Stimulated activated naive CD4-positive, alpha-beta T cell (primary cell): Measurements from ENCODE around the gene ROPN1L.
A peak's percentile ranks its signal among the peaks of the same experiment; 100 is the strongest.
"Not testable (repeated sequence)": the region's sequence is repeated elsewhere in the genome, so short reads cannot be mapped to it uniquely, and the experiment has no call there.

Experiments used
- DNase-seq, 6 experiments: peaks; one replicate each; lab custom pipeline; 2025; lab: John Stamatoyannopoulos, UW

The ROPN1L gene

DNA sequence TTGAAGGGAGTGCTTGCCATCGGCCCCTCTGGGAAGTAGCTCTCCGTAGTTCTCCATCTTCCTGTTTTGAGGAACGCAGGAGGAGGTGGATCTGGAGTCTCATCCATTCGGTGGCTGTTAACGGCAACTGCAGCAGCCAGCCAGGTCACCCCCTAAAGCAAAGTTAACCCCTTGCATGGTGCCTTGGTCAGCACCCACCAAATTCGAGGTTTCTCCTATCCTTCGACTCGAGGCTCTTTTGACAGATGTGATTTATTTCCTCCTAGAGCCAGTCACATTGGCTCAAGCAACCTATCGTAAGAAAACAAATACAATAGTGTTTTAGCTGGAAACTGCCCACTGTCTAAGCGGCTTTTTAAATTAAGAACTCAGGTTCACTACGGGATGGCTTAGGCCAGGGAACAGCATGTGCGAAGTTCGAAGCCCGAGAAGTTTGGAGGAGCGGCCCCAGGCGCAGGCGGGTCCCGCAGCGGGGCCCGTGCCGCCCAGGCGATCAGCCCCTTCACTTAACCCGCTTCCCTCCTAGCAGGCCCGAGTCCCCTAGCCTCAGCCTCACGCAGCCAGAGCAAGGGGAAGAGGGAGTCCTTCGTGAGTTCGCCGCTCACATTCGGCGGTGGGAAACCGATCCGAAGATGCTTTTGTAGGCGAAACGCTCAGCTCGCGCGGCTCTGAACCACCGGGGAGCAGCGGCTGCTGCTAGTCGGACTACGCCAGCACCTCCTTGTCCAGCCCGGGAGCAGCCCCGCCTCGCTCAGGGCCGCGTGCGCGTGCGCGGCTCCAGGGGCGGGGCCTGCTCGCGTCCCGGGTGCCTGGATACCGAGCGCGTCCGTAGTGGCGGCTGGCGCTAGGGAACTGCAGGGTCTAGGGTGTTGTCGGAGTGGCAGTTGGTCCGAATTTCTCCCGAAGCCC is at the start of gene ROPN1L:
Gene ROPN1L (plus strand): TSS at position 797 of the 909 bp plus-strand sequence. CDS start 289 bp downstream, outside the sequence.
- DNase-seq, result peak; percentile 61 to 76 (median 69)

DNA sequence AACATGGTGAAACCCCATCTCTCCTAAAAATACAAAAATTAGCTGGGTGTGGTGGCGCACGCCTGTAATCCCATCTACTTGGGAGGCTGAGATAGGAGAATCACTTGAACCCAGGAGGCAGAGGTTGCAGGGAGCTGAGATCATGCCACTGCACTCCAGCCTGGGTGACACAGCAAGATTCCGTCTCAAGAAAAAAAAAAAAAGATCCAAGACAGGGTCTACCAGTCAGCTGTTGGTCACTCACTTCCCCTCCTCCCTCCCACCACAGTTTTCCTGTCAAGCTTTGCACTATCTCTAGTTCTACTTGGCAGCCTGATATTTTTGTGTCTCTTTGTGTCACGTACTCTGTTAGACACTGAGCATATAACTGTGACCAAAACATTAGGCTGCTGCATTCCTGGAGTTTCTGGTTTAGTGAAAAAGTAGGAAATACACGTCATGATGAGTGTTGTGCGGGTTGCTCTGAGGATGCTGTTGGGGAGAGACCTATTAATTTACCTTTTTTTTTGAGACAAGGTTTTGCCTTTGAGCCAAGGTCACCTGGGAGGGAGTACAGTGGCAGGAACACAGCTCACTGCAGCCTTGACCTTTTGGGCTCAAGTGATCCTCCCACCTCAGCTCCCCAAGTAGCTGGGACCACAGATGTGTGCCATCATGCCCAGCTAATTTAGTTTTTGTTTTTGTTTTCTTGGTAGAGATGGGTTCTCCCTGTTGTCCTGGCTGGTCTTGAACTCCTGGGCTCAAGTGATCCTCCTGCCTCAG is 48.9 kb upstream of the ROPN1L start:
- not testable (repeated sequence) for DNase-seq

DNA sequence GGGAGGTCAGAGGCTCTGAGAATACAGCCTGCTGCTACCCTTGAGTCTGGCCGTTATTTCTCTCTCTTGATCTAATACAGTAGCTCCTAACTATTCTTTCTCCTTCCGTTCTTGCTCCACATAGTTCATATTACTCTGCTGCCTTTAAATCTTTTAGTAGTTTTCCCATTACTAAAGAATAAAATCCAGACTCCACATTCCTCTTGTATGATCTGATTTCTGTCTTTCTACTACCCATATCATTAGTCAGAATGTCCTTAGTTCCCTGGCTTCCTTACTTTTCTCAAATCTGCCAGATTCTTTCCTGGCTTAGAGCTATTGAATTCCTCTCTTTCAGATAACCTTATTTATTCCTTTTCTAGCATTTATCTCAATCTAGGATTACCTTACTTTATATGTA is 48.2 kb upstream of the ROPN1L start:
- DNase-seq, result no peak

DNA sequence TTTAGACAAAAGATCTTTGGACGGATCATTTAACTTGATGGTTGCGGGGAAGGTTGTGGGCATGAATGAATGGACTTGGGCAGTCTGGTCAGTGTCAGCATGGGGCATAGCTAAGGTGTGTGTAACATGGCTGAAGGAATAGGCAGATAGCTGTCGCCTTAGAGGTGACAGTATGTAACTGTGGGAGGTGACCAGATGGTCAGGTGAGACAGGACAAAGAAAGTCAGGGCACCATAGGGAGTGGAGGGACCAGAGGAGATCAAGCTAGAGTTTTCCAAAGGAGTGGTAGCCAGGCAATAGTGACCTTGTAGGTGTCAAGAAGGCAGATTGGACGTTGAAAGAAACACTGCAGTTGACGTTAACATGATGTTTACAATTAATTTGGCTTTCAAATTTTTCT is 45.1 kb upstream of the ROPN1L start:
- DNase-seq, result no peak

DNA sequence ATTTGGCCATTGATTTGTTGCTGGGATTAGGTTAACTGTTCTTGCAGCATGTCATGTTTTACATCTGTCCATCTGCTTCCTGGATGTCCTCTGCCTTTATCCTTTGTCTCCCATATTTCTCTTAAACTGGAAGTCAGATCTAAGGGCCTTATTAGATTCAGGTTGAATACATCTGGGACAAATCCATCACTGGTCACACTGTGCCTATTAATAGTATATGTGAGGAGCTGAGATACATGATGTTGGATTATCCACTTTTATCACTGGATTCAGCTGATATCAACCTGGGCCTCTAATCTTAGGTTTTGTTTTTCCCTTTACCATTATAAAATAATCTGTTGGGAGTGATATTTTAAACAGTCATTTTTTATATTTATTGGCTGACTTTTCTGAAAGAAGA is 41.8 kb upstream of the ROPN1L start:
- DNase-seq, result no peak

DNA sequence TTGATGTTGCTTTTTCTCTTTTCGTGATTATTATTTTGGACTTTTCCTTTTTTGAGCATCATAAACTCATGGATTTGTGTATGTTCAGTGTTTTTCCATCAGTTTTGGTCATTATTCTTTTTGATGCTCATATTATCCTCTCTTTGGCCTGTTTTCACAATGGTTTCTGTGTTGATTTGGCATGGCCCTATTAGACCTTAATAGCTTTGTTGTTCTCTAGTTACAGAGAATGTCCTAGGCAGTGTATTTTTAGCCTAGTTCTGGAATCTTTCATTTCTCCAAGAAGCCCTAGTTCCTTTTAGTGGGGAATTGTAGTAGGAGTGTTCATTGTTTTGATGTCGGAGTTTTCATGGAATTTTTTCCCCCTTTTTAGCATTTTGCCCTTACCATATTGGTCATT is 41.3 kb upstream of the ROPN1L start:
- DNase-seq, result no peak

DNA sequence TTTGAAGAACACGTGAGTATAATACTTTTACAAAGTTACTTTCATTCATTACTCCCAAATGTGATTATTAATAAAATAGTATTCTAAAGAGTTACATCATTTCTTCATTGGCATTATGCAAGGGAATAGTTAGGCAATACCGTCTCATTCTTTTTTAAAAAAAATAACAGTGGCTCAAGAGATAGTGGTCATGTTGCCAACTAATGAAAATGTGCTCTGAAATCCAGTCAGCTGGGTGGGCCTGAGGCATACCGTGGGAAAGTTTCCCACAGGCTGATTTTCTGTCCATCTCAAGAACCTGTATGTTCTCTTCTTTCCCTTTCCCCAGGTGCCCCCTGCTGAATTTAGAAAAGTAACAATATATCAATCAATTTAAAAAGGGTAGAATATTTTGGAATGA is 40.8 kb upstream of the ROPN1L start:
- DNase-seq, result no peak

DNA sequence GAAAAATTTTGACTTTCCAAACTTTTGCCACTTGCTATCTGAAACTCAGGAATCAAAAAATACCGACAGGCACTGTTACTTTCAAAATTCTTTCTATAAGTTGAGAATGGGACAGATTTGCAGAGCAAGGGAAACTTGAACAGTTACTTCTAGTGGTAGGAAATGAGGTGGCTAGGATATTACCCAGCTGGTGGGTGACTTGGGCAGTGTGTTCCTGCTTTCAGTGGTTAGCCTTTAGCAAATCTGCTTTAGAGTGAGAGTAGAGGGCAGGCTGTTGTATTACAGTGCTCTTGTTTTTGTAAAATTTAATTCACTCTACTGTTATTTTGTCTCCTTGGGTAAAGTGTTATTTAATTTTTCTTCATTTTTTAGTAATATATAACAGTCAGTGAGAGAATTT is 40.2 kb upstream of the ROPN1L start:
- no peak for DNase-seq

DNA sequence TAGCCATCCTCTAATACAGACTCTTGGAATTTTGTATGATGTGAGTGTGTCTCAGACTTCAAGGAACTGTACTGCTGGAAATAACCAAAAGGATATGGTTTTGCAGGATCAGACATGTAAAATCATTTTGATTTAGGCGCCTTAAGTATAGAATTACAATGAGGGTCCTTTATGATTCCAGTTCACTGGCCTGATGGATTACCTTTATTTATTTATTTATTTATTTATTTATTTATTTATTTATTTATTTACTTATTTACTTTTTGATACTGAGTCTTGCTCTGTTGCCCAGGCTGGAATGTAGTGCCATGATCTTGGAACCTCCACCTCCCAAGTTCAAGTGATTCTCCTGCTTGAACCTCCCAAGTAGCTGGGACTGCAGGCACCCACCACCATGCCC is 37.9 kb upstream of the ROPN1L start:
- no peak for DNase-seq

DNA sequence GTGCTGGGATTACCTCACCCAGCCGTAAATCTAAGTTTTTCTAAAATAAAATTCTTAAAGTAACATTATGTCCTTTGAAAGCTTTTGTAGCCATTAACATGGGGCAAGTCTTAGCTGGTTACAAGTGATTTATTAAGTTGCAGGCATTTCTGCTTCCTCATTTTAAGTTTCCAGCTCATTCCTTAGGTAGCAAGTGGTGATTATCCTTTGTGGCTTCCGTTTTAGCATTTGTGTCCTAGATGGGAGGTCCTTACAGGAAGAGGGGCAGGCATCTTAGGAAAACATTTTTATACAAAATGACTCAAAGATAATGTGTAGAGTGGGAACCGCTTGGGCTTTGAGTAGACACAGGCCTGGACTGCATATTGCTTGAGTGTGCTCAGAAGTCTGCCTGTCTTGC is 35.0 kb upstream of the ROPN1L start:
- DNase-seq, result no peak

DNA sequence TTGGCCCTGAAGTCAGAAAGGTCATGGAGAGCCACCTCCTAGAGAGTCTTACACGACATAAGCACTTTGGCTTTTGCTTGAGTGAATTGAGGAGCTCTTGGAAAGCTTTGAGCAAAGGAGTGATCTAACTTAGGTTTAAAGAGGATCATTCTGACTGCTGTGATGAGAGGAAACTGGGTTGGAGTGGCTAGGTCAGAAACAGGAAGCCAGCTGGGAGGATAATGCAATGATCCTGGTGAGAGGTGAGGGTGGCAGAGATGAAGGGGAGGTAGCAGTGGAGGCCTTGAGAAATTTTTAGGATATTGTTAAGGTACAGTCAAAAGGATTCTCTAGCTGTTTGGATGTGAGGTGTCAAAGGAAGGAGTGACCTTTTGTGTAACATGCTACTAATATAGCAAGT is 32.2 kb upstream of the ROPN1L start:
- DNase-seq, result no peak

DNA sequence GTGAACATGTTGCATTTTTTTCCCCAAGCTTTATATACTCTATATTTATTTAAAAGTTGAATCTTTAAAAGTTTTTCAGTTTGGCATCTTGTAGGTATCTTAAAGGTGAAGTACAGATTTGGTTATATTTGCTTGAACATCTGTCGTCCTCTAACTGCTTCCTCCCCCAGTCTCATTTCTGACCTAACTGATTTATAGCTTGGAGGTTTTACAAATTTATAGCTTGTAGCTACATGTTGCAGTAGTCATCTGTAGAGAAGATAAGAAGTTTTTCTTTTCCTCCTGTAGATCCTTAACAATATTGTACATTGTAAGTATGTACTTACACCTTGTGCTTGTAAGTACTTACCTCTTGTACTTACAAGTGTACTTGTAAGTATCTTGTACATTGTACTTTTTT is 31.0 kb upstream of the ROPN1L start:
- DNase-seq, result no peak

DNA sequence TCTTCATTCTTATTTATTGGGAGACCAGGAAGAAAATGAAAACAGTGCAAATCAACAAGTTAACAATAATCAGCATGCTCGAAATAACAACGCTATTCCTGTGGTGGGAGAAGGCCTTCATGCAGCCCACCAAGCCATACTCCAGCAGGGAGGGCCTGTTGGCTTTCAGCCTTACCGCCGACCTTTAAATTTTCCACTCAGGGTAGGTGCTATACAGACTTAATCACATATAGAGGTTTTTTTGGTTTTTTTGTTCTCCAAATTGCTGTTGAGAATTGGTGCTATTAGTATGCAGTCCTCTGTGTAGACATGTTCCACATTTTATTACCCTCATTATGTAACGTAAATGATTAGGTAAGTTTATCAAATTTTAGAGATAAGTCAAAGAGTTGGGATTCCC is 30.3 kb upstream of the ROPN1L start:
- DNase-seq, result no peak

DNA sequence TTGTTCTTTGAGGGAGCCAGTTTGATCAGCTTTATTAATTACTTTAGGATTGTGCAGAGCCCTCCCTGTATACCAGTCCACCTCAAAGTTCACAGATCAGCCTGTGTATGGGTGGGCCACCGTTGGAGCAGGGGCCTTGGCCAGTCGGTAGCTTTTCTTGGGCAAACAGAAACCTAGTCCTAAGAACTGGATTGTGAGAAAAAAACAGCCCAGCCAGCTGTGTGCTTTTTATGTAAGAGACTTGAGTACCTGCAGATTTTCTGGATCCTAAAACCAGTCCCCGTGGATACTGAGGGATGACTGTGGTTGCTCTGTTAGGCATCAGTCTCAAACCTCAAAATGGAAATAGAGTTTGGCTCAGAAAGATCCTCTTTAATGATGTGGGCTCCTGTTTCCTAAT is 24.8 kb upstream of the ROPN1L start:
- DNase-seq, result no peak

DNA sequence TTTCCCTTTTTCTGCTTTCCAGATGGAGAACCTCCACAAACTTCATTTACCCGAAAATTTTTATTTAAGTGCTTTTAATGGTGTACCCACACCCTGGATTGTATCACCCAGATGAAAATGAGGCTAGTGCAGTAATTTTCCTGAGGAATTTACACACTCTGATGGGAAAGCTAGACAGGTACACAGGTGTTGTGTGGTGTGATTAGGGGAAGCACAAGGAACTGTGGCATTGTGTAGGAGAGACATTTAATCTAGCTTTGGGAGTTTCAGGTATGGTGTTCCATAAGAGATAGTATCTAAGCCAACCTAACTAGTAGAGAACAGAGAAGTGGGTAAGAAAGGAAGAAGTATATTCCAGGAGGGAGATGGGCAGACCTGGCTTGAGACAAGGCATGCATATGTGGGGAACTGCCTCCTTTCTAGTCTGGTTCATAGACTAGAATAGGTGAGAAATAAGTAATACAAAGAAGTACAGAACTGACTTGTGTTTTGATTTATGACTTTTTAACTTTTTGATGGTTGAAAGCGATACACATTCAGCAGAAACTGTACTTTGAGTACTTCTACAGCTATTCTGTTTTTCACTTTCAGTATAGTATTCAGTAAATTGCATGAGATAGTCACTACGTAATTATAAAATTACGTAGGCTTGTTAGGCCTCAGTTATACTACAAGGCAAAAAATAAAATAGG is 22.9 kb upstream of the ROPN1L start:
- DNase-seq, result no peak

DNA sequence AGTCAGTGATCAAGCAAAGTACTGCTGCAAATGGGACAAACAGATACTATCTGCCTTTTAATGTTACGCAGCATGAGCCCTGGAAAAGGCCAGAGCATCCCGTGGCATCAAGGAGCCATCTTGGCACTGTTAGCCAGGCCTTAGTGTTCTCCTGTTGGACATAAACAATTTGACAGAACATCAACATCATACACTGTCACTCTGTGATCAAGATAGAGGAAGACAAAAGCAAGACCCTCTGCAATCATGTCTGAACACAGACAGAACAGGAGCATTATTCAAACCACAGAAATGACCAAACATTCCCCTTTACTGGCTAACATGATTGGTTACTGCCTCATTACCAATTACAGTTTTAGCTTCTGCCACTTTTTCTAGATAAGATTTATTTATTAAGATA is 21.2 kb upstream of the ROPN1L start:
- no peak for DNase-seq

DNA sequence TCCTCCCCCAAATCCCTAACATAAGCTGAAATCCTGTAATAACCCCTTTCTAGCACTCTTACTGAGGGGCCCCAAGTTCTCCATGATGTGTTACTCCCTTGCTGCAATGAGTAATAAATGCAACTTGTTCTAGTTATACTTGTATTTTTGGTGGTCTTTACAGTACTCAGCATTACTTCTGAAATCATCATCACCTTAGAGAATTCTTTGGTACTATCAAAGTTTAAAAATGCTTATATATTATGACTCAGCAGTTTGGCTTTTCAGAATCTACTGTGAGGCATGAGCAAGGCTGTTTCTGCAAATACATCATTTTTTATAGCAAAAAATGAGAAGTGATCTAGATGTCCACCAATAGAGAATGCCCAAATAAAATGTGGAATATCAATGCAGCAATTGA is 20.7 kb upstream of the ROPN1L start:
- DNase-seq, result no peak

DNA sequence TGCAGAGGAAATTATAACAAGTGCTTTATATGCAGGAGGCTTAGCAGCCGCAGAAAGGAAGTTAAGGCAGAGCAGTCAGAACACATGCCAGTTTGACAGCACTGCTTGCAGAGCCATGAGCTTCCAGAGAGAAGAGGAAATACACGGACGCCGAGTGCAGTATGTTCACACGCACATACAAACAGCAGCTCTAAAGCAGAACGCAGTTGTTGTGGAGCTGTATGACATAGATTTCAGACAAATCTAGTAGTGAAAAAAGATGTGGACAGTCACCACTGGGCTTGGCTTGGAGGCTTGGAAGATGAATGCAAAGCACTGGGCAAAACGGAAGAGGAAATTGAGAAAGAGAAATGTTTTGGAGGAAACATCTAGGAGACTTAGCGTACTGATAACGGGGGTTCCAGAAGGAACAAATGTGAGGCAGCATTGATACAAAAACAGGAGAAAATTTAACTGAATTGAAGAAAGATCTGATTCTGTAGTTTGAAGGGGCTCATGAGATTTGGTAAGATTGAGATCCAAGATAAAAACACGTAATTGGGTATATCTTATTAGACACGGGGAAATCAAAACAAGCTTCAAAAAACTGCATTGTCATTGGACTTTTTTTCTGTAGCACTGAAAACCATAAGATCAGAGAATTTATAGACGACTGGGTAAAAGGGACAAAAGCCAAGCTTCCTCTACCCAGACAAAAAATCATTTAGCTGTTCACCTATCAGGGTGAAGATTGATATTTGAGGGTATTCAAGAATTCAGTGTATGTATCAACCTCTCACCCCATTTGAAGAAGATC is 19.6 kb upstream of the ROPN1L start:
- peak in 4 of 6 experiments; percentile 4 to 26 (median 18) for DNase-seq

DNA sequence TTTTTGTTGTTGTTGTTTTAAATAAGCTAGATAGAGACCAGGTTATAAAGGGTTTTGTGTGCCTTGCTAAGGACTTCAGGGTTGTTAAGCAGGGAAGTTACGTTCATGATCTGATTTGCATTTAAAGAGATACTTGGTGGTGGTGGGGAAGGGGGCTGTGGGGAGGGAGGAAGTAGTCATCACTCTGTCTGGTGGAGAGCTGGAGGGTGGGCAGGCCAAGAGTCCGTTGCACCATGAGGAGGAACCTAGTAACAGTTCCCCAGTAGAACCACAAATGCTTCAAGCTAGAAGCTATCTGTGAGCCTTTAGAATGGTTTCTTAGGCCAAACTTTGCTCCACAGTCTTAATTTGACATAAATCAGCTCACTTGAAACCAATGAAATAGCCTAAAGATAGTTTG is 18.7 kb upstream of the ROPN1L start:
- no peak for DNase-seq

DNA sequence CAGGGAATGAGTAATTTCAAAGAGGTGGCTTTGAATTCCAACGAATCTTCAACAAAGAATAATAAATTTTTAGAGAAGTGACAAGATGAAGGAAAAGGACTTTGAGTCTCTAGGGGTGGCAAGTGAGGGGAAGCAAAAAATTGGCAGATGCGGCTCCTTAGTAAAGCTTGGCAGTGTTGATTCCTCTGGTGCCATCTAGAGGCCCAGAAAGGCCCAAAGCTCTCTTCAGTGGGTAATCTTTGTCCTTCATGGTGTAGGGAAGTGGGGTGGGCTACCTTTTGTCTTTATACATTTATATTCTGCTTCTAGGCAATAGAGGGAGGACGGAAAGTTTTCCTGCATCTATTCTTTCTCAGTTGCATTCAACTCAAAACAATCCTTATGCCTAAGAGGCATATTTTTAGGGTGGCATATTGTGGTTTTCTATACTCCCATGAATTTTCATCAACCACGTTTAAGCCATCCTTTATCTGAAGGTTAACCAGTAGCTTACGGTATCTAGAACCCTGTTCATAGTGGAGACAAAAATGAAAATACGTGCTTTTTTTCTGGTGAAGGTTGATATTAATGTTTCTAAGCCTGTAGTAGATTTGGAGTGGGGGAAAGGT is 17.5 kb upstream of the ROPN1L start:
- peak in 2 of 6 experiments; percentile 14 to 15 for DNase-seq

DNA sequence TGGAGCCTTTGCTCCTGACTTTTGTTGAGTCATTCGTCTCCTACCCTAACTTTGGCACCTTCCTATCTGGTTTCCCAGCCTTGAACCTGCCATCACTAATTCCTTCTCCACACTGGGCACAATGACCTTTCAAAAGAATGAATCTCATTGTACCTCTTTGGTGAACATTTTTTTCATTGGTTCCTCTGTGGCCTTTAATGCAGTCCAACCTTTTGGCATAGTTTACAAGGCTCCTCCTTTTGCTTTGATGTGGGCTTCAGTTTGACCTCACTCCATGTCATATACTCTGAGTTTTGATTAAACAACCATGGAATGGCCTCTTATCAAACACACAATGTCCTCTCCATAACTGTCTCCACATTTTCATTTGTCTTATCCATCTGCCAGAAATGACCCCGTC is 14.5 kb upstream of the ROPN1L start:
- no peak for DNase-seq
